ENCODE data around the gene RNF121.

RNF121 gene

DNA sequence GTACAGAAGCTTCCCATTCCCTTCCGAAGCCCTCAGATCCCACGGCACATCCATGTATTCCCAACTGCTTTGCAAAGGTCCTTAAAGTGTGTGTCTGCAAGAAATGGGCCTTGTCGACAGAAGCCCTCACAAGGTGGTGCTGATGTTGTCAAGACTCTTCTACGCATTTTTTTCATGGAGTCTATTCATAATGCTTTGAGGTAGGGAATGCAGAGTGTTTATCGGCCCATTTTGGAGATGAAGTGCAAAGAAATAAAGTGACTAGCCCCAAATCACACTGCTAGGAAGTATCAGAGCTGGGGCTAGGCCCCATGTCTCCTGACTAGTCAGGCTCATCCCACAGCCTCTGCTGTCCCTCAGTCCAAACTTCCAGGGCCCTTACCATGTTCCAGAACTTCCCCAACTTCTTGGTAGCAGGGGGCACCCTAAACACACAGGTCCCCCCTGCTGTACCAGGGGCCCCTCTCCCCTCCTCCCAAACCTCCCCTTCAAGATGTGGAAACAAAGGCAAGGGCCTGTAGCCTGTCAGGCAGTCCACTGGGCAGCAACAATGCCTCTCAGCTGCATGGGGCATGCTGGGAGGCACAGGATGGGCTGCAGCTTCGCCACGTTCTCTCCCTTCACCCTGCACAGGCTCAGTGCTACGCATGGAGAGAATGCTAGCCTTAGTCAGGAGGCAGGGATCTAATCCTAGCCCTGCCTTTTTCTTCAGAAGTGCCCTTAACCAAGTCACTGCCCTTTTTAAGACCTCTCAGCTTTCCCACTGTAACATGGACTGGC is 77.7 kb downstream of the RNF121 start:
- no peak for DNase-seq (ENCODE audit: low spot score)

DNA sequence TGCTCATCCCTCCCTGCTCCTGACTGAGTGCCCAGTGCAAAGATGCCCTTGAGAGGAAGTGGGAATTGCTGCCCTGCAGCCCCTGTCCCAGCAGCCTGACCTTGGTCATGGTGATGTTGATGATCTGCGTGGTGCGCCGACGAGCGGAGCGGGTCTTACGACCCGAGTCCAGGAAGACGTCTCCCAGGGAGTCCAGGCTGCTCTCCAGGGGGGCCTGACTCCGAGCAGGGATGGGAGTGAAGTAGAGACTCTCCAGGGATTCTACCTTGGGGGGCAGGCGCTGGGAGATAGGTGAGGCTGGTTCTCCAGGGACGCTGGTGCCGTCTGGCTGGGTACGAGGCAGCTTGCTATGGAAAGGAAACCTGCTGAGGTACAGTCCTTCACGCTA is 78.2 kb downstream of the RNF121 start:
- no peak for DNase-seq (ENCODE audit: low spot score)

DNA sequence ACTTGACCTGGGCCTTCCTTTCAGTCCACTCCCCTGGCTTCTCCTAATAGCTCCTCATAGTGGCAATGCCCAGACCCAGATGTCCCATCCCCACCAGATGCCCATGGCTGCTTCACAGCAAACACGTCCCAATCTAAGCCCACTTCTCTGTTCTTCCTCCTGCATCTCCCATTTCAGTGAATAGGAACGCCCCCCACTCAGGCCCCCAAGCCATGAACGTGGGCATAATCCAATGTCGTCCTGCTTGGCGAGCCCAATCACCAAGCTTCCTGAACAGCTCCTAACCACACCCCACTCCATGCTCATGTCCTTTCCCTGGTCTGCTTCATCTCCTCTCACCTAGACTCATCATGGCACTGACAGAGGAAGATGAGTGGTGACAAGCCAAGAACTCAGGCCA is 78.7 kb downstream of the RNF121 start:
- no peak for DNase-seq (ENCODE audit: low spot score)

DNA sequence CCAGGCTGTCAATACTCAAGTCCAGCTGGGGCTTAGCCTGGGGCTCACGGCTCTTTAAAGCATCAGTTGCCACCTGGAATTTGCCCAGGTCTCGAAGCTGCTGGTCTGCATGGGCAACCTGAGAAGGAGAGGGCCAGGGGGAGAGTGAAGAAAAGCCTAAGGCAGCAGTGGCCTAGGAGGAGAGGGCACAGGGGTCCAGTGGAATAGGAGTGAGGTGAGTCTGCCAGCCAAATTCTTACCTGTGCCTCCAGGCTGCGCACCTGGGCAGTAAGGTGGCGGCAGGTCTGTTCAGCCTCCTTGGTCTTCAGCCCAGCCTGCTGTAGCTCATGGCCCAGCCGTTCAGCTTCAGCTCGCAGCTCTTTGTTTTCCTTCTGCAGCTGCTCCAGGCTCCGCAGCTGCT is 79.9 kb downstream of the RNF121 start:
- no peak for DNase-seq (ENCODE audit: low spot score)

DNA sequence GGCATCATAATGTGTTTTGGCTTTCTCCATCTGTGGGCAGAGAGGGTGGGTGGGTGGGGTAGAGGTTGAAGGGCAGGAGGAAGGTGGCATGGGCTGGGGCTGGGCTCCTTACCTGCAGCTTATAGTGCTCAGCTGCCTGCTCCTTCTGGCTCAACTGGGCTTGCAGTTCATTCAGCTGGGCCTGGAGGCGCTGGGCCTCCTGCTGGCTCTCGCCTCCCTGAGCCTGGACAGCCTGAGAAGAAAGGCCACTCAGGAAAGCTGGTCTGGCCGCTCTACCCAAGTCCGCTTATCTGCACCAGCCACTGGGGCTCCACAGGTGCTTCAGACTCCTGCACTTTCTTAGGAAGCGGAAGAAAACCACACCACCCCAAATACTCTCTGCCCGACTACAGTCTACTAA is 80.3 kb downstream of the RNF121 start:
- no peak for DNase-seq (ENCODE audit: low spot score)

DNA sequence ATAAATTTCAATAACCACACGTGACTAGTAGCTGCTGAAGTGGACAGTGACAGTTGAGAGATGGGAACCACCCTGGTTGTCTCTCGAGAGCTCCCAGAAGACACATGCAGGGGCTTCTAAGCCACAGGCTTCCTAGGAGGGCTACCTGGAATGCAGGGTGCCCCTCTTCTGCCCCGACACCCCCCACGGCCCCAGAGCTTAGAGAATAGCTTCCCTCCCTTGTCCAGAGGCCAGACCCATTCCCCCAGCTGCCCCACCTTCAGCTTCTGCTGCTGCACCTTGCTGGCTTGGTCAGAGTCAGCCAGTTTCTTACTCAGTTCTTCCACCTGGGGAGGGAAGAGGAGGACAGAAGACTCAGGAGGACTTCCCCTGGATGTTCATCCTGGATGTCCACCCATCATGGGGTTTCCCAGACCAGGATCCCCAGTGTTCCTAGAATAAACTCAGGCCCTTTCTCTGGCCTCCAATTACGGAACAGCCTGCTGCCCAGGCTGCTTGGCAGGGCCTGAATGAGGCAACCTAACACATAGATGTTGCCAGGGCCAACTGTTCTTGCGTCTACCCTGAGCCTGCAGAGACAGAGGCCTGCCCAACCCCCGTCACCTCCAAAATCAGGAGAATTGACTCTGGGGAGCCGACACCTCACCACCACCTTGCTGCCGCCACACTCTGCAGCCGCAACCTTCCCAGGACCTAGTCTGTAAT is 81.8 kb downstream of the RNF121 start:
- DNase-seq (ENCODE audit: low spot score): peak; percentile 38

DNA sequence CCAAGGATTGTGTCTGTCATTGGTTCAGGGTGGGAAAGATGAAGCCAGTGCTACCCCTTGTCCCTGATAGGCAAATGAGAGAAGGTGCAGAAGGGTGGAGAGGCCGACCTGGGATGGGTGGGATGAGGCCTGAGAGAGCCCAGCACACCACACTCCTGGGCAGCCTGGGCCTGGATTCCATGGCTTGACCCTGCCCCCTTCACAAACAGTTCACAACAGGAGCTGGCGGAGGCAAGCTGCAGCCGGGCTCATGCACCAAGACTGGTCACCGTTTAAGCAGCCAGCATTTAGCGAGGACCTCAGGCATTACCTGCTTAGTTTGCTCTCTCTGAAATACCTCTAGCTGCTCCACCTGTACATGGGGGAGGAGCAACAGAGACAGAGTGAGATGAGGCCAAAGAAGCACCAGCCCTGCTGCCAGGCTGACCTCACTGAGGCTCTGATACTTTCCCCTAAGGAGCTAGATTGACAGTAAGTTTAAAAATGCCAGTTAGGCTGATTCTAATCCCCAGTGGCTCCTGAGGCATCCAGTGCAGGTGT is 83.3 kb downstream of the RNF121 start:
- DNase-seq (ENCODE audit: low spot score): no peak

DNA sequence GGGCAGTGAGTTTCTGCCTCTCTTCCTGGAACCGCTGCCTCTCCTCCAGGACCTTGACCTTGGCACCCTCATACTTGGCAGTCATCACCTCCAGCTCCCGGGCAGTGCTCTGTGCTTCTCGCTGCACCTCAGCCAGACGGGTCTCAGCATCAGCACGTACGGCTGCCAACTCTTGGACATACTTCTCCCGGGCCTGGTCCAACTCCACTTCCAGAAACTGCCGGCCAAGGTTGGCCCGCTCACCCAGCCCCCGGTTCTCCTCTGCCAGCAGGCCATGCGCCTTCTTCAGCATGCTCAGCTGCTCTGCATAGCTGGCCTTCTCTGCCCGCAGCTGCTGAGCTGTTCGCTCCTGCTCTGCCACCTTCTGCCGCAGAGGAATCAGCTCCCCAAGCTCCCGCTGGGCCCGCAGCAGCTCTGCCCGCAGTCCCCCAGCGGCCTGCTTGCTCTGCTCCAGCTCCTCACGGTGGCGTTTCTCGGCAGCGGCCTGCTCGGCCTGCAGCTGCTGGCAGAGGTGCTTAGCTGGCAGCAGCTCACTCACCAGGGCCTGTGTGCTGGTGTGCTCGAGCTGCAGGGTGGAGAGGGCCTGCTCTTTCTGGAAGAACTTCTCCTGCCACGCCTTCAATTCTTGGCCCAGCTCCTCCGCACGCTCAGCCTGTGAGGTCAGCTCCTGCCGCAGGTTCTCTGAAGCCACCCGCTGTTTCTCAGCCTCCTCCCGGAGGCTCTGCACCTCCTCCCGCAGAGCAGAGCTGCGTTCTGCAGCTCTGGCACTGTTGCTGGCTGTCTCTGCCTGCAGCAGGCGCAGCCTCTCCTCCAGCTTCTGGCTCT is 84.3 kb downstream of the RNF121 start:
- peak; percentile 73 for DNase-seq (ENCODE audit: low spot score)

DNA sequence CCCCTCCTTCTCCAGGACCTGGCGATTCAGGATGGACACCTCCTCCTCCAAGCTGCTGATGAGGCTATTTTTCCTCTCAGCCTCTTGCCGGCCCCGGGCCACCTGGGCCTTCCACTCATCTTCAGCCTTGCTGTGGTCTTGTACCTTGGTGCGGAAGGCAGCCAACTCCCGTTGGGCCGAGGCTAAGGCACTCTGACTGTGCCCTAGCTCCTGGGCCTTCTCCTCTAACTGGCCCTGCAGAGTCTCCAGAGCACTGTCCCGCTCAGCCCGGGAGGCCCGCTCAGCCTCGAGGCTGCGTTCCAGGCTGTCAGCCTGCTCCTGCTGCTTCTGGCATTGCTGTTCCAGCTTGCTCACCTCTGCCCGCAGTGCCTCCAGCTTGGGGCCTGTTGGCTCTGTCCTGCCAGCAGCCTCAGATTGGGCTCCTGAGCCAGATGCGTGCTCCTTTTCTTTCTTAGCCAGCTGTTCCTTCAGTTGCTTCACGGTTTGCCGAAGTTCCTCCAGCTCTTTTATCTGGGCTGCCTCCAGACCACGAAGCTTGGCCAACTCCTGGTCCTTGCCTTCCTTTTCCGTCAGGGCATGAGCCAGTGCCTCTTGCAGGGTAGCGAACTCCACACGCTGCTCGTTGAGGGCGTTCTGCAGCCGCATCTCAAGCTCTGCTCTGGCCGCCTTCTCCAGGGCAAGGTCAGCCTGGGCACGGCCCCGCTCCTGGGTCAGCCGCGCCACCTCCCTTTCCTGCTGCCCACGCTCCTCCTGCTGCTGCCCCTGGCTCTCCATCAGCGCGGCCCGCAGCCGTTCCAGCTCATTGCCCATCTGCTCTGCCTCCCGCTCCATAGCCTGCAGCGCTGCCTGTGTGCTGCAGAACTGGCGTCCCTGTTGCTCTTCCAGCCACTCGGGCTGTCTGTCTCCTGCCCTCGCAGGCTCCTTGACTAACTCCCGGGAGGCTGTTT is 85.2 kb downstream of the RNF121 start:
- no peak for DNase-seq (ENCODE audit: low spot score)

DNA sequence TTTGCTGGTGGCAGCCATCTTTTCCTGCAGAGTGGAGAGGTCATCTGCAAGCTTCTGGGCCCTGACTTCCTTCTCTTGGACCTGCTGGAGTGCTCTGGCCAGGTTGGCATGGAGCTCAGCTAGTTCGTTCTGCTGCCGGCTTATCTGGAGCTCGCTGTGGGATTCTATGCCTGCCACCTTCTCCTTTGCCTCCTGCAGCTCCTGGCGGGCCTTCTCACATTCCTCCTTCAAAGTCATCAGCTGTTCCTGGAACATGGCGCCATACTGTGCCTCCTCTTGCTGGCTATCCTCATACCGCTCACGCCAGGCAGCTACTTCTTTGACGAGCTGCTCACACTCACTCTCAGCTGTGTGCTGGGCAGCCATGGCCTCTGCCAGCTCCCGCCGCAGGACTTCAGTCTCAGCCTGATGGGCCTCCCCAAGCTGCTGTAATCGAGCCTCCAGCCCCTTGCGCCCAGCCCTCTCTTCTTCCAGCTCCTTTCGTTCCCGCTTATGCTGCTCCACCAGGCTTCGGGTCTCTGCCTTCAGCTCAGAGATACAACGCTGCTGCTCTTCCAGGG is 86.0 kb downstream of the RNF121 start:
- no peak for DNase-seq (ENCODE audit: low spot score)

DNA sequence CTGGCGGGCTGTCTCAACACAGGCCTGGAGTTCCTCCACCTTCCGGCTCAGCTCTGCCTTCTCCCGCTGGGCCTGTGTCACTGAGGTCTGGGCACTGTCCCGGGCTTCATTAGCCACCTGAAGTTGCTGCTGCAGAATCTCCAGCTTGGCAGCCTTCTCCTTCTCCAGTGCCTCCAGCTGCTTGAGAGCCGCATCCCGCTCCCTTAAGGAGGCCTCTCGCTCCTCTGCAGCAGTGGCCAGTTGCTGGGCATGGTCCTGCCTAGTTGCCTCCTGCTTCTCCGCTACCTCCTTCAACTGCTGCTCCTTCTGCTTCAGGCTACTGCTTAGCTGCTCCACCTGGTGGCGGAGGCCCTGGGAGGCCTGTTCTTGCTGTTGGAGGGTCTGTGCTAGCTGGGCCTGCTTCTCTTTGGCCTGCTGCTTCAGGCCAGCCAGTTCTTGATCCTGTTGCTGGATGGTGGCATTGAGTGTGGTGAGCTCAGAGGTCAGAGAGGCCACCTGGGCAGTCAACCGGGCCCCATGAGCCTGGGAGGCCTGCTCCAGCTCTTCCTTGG is 86.7 kb downstream of the RNF121 start:
- no peak for DNase-seq (ENCODE audit: low spot score)

DNA sequence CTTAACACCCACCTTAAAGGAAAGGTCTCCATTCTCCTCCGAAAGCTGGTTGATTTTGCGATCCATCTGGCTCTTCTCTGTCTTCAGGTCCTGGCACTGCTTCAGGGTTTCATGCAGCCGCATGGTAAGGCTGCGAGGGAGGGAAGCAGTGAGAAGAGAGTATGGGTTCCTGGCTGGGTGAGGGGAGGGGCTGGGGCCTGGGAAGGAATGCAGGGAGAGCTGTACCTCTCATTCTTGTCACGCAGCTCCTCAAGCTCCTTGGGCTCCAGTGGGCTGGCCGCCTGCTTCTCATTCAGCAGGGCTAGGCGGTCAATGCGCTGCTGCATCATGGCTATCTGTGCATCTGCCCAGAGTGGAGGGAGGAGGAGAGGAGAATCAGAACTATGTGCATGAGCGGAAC is 89.3 kb downstream of the RNF121 start:
- DNase-seq (ENCODE audit: low spot score): no peak

DNA sequence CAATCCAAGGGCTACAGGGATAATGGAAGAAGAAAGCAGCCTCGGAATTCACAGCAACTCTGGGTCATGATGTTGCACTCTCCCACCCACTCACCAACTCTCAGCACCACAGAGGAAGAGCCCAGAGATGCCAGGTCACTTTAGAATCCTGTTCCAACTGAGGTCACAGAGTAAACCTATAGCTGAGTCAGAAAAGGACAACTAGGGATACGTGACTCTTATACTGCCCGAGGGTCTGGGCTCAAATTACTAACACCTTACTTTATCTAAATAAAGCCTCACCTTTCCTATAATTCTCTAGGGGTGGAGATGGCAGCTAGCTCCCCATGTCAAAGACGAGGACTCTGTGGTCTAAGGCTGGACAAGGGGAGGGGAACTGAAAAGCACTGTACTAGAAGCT is 94.5 kb downstream of the RNF121 start:
- DNase-seq (ENCODE audit: low spot score): no peak

DNA sequence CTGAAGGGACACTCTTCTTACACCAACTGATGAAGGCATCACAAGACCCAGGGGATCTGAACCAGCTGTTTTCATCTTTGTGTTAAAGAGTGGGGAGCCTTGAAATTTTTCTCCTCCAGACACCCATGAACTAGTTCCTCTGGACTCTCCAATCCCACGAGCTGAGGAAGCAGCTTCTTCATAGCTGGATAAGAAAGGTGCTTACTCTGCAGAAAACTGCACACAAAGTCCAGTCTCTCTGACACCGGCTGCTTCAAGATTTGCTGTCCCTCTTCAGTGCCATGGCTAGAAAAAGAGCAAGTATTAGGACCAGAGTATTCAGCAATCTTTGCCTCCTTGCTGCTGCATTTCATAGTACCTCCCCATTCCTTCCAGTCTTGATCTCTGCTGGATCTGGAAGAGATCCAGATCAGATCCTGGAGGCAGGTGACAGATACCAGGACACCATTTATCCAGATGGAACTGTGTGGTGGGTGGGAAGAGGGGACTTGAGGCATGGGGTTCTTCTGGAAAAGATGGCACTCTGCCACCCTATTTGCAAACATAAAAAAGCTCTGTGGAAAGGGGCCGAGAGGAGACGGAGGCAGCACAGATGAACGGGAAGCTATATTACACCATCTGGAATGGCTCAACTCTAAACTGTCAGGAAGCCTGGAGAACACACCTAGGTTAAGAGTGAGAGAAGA is 95.4 kb downstream of the RNF121 start:
- DNase-seq (ENCODE audit: low spot score): no peak

DNA sequence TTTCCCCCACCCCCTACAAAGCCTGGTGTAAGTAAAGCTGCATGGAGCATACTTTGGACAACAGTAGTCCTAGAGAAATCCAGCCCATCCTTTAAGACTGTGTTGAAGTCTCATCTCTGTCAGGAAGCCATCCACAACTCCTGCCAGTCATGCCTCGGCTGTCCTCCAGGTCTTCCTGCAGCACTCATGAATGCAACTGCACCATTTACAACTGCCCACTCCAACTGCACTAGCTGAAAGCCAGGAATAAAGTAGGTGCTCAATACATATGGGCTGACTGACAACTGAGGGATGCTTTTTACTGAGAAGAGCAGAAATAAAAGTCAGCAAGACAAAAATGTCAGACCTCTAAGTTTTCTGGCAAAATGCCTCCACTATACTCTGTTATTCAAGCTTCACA is 97.2 kb downstream of the RNF121 start:
- DNase-seq (ENCODE audit: low spot score): no peak

DNA sequence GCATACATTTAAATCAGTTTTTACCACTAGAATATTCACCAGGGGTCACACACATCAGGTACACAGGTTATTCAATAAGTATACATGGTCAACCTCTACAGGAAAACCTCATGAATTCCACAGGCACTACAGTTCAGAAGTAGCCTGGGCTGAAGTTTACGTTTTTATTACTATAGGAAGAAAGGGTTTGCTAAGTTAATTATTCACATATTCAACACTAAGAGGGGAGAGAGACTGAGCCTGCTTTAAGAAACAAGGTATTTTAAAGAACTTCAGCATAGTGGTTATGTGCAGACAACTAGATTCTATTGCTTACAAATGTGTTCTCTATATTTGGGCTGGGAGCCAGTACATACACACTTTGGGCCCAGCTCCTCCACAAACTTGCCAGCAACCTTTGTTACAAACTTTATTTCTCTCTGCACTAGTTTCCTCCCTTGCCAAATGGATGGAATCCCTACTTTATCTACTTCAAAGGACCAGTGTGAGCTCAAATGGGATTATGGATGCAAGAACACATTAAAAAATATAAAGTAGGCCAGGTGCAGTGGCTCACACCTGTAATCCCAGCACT is 101.7 kb downstream of the RNF121 start:
- no peak for DNase-seq (ENCODE audit: low spot score)

DNA sequence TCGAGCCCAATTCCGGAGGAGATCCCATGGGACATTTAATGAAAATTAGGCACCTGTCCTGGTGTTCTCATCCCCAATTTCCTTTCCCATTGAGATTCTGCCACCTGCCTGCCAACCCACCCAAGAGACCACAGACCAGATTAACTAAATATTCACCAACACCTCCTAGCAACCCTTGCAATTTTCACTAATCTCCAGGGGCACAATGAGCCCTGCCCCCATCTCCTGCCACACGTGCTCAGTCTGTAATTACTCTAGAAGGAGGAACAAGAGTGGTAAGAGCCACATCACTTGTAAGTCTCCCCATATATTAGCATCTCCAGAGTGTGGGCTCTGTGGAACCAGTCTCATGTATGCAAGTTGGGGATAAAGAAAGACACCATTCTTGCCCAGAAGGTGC is 107.8 kb downstream of the RNF121 start:
- DNase-seq (ENCODE audit: low spot score): no peak

DNA sequence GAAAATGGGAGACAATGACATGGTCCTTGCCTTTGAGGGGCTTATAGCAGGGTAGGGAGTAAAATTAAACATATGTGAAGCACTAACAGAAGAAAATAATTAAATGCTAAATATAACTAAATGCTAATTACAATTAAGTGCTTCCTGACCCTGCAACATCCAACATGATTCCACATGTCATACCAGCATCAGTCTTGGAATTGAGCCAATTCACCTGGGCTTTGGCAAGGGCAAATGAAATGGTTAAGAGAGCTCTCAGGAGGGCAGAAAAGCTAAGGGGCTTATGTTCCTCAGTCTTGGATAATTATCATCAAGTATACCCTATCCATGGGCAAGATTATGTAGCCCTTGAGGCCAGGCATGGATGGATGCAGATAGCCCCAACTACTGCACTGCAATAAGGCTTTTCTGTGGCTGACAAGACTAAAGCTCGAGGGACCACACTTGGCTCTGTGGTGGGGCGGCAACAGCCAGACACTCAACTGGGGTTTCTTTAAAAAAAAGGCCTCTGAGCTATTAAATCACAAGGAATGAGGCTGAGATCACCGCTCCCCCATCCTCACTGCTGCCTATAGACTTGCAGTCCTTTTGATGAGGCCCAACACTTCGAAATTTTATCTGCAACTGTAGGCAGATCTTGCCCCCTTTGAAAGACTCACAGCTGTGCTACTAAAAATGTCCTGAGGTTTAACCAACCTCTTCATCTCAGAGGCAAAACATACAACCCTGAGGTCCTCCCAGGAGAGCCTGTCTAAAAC is 108.9 kb downstream of the RNF121 start:
- no peak for DNase-seq (ENCODE audit: low spot score)

DNA sequence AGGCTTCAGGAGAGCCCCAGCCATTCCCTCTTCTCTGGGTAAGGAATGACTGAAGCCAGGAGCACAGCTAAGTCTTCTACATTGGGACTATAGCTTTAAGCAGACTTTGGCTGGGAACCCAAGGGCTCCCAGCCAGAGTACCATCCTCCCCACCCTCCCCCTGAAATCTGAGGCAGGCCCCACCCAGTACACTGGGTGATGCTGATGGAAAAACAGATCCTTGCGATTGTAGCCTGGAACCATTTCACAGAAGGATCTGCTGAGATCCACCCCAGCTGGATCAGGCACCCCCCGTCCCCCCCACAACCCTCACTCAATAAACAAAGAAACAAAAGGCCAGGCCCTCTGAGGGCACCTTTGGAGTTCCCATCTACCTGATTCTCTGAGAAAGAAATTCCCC is 109.6 kb downstream of the RNF121 start:
- peak; percentile 81 for DNase-seq (ENCODE audit: low spot score)
